Esophagus squamous epithelium (tissue), 4 donors: ENCODE results near the gene SCML1.

Experiments used
- POLR2A ChIP-seq, 4 donors: fragments of 450-650 bp; IDR thresholded peaks; one replicate each; pipeline ENCODE4 v1.6.1; 2017; ENCODE audit warnings: antibody characterized with exemption in 4 of 4, mild to moderate bottlenecking in 4 of 4, moderate library complexity in 3 of 4
- TF ChIP-seq, protein P1 (sequence below), 6 experiments: fragments of 450-650 bp in 4 of 6; fragments of 200-600 bp in 2 of 6; sonication (generic) in 2 of 6; IDR thresholded peaks; one replicate each; pipeline ENCODE4 v1.5.1; 2016 to 2019; ENCODE audit warnings: antibody characterized with exemption in 6 of 6, mild to moderate bottlenecking in 4 of 6, moderate library complexity in 4 of 6

DNA sequence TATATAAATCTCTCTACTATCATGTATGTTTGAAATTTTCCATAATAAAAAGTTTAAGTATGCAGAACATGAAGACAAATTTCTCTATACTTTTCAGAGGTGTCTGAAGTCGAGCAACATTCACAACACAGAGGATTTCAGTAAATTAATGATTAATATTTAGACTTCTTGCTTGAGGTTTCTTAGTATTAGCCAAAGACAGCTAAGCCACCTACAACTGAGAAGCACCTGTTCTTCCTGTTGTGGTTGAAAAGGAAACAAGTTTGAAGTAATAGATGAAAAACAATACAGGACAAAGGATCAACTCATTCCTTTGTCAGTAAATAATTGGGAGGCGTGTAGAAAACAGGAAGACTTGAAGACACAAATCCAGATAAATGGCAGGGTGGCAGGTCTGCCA, 21.1 kb downstream of the SCML1 start:
- TF ChIP-seq, protein P1, sequence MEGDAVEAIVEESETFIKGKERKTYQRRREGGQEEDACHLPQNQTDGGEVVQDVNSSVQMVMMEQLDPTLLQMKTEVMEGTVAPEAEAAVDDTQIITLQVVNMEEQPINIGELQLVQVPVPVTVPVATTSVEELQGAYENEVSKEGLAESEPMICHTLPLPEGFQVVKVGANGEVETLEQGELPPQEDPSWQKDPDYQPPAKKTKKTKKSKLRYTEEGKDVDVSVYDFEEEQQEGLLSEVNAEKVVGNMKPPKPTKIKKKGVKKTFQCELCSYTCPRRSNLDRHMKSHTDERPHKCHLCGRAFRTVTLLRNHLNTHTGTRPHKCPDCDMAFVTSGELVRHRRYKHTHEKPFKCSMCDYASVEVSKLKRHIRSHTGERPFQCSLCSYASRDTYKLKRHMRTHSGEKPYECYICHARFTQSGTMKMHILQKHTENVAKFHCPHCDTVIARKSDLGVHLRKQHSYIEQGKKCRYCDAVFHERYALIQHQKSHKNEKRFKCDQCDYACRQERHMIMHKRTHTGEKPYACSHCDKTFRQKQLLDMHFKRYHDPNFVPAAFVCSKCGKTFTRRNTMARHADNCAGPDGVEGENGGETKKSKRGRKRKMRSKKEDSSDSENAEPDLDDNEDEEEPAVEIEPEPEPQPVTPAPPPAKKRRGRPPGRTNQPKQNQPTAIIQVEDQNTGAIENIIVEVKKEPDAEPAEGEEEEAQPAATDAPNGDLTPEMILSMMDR (IDR thresholded peaks at IDR 0.05): no peak
- TF ChIP-seq POLR2A (IDR thresholded peaks at IDR 0.05): no peak
